GM18951 (cell line): Measurements from ENCODE around the gene VTI1A.

Experiments used
- POLR2A ChIP-seq: IDR thresholded peaks from 4 replicates; pipeline ENCODE4 v1.6.1; 2011; ENCODE audit warnings: mild to moderate bottlenecking; ENCODE audit not compliant: insufficient read length, insufficient read depth; ENCODE audit errors: extremely low read depth
- in situ Hi-C: fragments of 300-500 bp; cut with MboI; formaldehyde crosslinking; loops from one replicate; pipeline ENCODE4 v1.12.0; 2022; ENCODE audit warnings: low sequenced_read_pairs, mixed read lengths, inconsistent platforms; ENCODE audit not compliant: unreplicated experiment

The VTI1A gene

DNA sequence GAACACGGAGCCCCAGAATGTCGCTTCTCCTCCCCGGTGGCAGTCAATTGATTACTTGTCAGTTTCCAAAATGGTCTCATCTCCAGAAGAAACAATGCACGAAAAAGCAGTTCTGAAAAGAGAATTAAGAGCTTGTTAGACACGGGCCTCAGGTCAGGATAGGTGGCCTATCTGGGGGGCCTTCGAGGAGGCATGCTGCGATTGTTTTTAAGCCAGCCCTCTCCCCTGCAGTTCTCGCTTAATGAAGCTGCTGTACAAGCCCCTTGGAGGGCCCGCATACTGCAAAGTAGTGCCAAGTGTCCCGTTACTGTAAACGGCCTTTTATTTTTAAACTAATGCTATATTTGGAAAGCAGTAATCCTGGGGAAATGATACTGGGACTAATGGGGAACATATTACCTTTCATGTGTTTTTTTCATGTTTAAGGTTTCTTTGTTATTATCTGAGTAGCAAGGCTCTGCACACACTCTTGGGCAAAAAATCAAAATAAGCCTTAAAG lies 388.3 kb downstream of the VTI1A start:
- no peak for TF ChIP-seq POLR2A
- in situ Hi-C loops: no loop called here

DNA sequence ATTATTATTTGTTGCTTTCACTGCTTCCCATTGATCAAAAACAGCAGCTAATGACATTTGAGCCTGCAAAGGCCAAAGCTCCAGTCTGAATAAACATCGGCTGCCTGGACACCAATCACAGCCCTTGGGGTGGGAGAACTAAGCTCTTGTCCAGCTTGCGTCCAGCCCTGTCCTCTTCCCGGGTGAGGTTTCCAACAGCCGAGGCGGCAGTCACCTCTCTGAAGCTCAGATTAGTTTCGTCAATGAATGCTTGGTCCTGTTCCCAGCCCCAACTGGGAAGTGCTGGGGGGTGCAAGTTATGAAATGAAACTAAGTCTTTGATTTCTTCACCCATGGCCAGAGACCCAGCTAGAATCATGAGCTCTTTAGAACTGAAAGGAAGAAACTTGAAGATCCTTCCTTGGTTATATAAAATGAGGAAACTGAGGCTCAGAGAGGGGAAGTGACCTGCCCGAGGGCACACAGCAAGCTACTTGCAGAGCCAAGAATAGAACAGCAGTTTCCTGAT lies 389.0 kb downstream of the VTI1A start:
- TF ChIP-seq POLR2A: no peak
- in situ Hi-C loops: no loop called here

GRCh38 chr10:112838784-112839481 lies 391.9 kb downstream of the VTI1A start:
- TF ChIP-seq POLR2A: no peak
- in situ Hi-C loops: no loop called here

DNA sequence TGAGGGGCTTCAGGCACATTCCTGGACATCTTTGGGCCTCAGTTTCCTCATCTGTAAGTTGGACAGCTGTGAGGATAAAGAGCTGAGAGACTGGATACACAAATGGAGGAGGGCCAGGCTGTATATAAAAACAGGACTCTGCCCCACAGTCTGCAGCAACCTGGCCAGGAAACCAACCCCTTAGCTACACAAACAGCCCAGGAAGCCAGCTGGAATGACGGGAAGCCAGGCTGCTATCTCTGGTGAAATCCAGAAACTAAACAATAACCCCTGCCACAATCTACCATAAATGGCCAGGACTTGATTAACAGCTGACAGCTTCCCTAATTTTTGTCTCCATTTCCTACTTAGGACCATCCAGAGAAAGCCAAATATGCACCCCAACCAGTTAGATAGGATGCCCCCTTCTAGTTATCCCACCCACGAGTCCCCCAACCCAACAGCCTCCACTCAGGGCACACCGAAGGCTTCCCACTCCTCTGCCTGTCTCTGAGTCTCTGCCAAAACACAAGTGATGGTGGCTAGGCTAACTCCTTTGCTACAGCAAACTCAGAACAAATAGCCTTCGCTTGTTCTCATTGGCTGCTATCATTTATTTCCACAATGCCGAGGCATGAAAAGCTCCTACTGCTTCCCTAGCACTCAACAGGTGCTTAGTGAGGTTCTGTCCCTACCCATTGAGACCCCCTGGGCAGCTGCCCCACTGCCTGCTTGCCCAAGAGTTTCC lies 393.1 kb downstream of the VTI1A start:
- in situ Hi-C loops: no loop called here
- no peak for TF ChIP-seq POLR2A

- in situ Hi-C loops: no loop called here
- no peak for TF ChIP-seq POLR2A
Observed at GRCh38 chr10:112841549-112841948, 394.5 kb downstream of the VTI1A start.

DNA sequence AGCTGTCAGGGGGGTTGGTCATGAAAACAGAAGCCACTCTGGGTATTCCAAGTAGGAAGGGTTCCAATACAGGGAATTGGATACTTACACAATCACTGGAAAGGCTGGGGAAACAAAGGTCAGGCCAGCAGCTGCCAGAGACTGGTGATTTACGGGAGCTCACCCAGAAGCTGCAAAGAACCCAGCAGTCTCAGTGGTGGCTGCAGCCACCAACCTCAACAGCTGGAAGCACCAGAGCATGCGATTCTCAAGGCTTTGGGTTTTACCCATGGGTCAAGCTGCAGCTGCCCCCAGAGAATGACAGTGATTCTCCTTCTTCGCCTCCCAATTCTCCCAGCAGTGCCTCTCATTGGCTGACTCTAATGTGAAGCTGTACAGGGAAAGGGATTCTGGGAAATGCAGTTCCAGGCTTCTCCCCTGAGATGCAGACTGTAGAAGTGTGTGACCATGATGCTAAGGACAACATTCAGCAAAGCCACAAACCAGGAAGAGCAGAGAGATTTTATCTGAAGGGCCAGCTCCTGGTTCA lies 395.9 kb downstream of the VTI1A start:
- no peak for TF ChIP-seq POLR2A
- in situ Hi-C loops: no loop called here

DNA sequence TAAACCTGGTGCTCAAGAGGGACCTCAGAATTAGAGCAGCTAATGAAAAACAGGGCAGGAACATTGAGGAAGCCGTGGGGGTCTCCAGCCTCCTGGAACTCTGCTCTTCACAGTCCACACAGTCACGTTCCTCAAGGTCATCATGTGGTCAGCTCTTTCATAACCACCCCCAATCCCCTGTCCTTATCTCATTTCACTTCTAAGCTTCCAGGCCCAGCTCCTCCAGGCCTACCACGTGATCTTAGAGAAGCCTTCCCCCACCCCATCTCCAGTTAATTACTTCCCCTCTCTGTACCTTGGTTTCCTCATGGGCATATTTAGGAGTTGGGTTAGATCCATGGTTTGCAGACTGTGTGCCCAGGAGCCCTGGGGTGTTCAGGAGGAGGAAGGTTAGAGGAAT lies 396.6 kb downstream of the VTI1A start:
- in situ Hi-C loops: no loop called here
- no peak for TF ChIP-seq POLR2A

- in situ Hi-C loops: no loop called here
- TF ChIP-seq POLR2A: no peak
Observed at GRCh38 chr10:112844681-112845544, 397.9 kb downstream of the VTI1A start.

GRCh38 chr10:112847778-112848177 lies 400.8 kb downstream of the VTI1A start:
- in situ Hi-C loops: no loop called here
- no peak for TF ChIP-seq POLR2A

GRCh38 chr10:112848228-112848627 lies 401.2 kb downstream of the VTI1A start:
- in situ Hi-C loops: no loop called here
- TF ChIP-seq POLR2A: no peak

GRCh38 chr10:112848868-112849430 lies 401.9 kb downstream of the VTI1A start:
- in situ Hi-C loops: no loop called here
- TF ChIP-seq POLR2A: no peak

- no peak for TF ChIP-seq POLR2A
- in situ Hi-C loops: no loop called here
Observed at GRCh38 chr10:112849546-112849945, 402.5 kb downstream of the VTI1A start.
